Right atrium auricular region (tissue), 2 donors: ENCODE data around the gene ZNF281. TPM values are rescaled to one million over a fixed set of nuclear protein-coding genes. Genes with fewer than 3 reads are reported as not detected.

Experiments used
- DNase-seq: peaks from one replicate; pipeline ENCODE4 v3.0.0-alpha.2; 2019; ENCODE audit warnings: low spot score
- H3K27ac ChIP-seq, 2 donors: fragments of 200-600 bp; sonication (generic); 1 replicate in 1 of 2; 2 replicates in 1 of 2; pipeline ENCODE4 v1.5.1; 2016 to 2019
- H3K27me3 ChIP-seq, 2 donors: fragments of 200-600 bp; sonication (generic); one replicate each; pipeline versions ENCODE4 v1.5.1 to v1.6.0; 2017 to 2019
- H3K36me3 ChIP-seq: fragments of 200-600 bp; sonication (generic); one replicate; pipeline ENCODE4 v1.5.1; 2016
- H3K4me1 ChIP-seq, 2 donors: fragments of 200-600 bp; sonication (generic); one replicate each; pipeline versions ENCODE4 v1.5.1 to v1.6.0; 2017 to 2019
- H3K4me3 ChIP-seq, 2 donors: fragments of 200-600 bp; sonication (generic); 1 replicate in 1 of 2; 2 replicates in 1 of 2; pipeline ENCODE4 v1.5.1; 2017 to 2019; ENCODE audit warnings: mild to moderate bottlenecking in 1 of 2, moderate library complexity in 1 of 2
- H3K9me3 ChIP-seq, 2 donors: fragments of 200-600 bp; sonication (generic); one replicate each; pipeline ENCODE4 v1.5.1; 2019
- CTCF ChIP-seq, 2 donors: fragments of 200-600 bp; sonication (generic); IDR thresholded peaks; one replicate each; pipeline ENCODE4 v1.5.1; 2019; ENCODE audit warnings: antibody characterized with exemption in 2 of 2
- total RNA-seq, 2 donors: library from RNA; depleted of rRNA; stranded (reverse); fragments of >200 nt; gene quantifications; one replicate each; pipeline ENCODE4 v1.1.0, GENCODE V29; 2016

ZNF281 gene
- total RNA-seq, 2 donors from 2014 or later, result 6.9 to 11.4 TPM

- Histone ChIP-seq H3K4me3 (peak overlapping the region; percentile 84 to 90), H3K9me3 (no peaks in the 10 kb centered on the region), H3K4me1 (peaks cover 0 to 41% of the 10 kb centered on the region in 2 donors)
Measured at GRCh38 chr1:200409203-200409760, 554 bp downstream of the ZNF281 start.

DNA sequence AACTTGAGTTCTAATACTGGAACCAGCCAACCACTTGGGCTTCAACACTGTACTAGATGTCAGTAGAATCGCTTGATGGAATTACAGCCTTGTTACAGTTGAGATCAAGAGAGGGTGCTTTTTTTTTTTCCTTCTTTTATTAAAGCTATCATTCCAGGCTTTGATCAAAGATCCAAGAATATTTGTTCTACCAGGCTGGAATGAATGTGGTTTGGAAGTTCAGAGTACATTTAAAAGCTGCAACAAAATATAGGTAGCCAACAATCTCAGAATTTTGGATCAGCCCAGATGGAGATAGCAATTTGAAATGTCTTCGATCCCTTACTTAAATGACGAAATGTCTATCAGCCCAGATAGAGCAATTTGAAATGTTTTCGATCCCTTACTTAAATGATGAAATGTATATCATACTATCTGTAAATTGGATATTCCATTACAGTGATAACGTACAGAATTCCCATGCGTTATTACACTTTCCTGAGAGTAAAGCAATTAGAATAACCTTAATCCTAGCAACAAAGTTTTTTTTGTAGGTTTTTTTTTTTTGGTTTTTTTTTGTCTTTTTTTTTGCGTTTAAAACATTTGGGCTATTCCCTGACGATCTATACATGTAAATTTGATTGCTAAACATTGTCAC lies 3.6 kb downstream of the ZNF281 start:
- H3K27ac ChIP-seq, result no peak overlapping the region
- DNase-seq, result no peak
- H3K9me3 ChIP-seq, result no peaks in the 10 kb centered on the region
- no peaks in the 10 kb centered on the region for H3K27me3 ChIP-seq
- no peak overlapping the region for H3K4me3 ChIP-seq
- H3K36me3 ChIP-seq, result peaks cover 19% of the 10 kb centered on the region
- peaks cover 0 to 41% of the 10 kb centered on the region in 2 donors for H3K4me1 ChIP-seq
- no peak for TF ChIP-seq CTCF (IDR thresholded peaks at IDR 0.05)

More at GRCh38 chr1:200409203-200409760, 554 bp downstream of the ZNF281 start:
- H3K27me3 ChIP-seq, result no peaks in the 10 kb centered on the region
- DNase-seq, result no peak
- H3K27ac ChIP-seq, result peak overlapping the region; percentile 87 to 88
- TF ChIP-seq CTCF (IDR thresholded peaks at IDR 0.05), result no peak
- H3K36me3 ChIP-seq, result peaks cover 8% of the 10 kb centered on the region

- no peak overlapping the region for H3K4me3 ChIP-seq
- no peaks in the 10 kb centered on the region for H3K27me3 ChIP-seq
- no peaks in the 10 kb centered on the region for H3K9me3 ChIP-seq
- H3K27ac ChIP-seq, result no peak overlapping the region
- peaks cover 19% of the 10 kb centered on the region for H3K36me3 ChIP-seq
- TF ChIP-seq CTCF (IDR thresholded peaks at IDR 0.05), result no peak
- peaks cover 0 to 41% of the 10 kb centered on the region in 2 donors for H3K4me1 ChIP-seq
- no peak for DNase-seq
Measured at GRCh38 chr1:200405264-200405663, 4.6 kb downstream of the ZNF281 start.

- H3K27ac ChIP-seq, result no peak overlapping the region
- no peak overlapping the region for H3K4me3 ChIP-seq
- H3K27me3 ChIP-seq, result no peaks in the 10 kb centered on the region
- TF ChIP-seq CTCF (IDR thresholded peaks at IDR 0.05), result no peak
- peaks cover 14% of the 10 kb centered on the region for H3K36me3 ChIP-seq
- H3K9me3 ChIP-seq, result no peaks in the 10 kb centered on the region
- H3K4me1 ChIP-seq, result peaks cover 0 to 16% of the 10 kb centered on the region in 2 donors
- no peak for DNase-seq
Measured at GRCh38 chr1:200401708-200402107, 8.1 kb downstream of the ZNF281 start.

GRCh38 chr1:200401263-200401662 lies 8.6 kb downstream of the ZNF281 start:
- Histone ChIP-seq H3K4me3 (no peak overlapping the region), H3K36me3 (peaks cover 14% of the 10 kb centered on the region)
- no peak for DNase-seq

More at GRCh38 chr1:200401263-200401662, 8.6 kb downstream of the ZNF281 start:
- H3K27me3 ChIP-seq, result no peaks in the 10 kb centered on the region
- H3K27ac ChIP-seq, result no peak overlapping the region
- peaks cover 0 to 13% of the 10 kb centered on the region in 2 donors for H3K4me1 ChIP-seq
- H3K9me3 ChIP-seq, result no peaks in the 10 kb centered on the region
- no peak for TF ChIP-seq CTCF (IDR thresholded peaks at IDR 0.05)
